ENCODE results near the gene SKI.

SKI gene

GRCh38 chr1:2320760-2321667 is 92.9 kb downstream of the SKI start:
- Histone ChIP-seq H4K20me1 (ENCODE audit: control insufficient read depth, insufficient read depth, low read depth, low read length) (no peaks in the 10 kb centered on the region), H3K79me2 (ENCODE audit: control insufficient read depth, low read length) (no peaks in the 10 kb centered on the region), H3K27me3 (ENCODE audit: control insufficient read depth, low read length) (no peaks in the 10 kb centered on the region), H3K9me2 (replicated peaks; ENCODE audit: control insufficient read depth, low read length) (no peaks in the 10 kb centered on the region), H3K4me1 (ENCODE audit: control insufficient read depth, low read length) (no peaks in the 10 kb centered on the region), H3K4me2 (ENCODE audit: low read length) (no peak overlapping the region), H3F3A (ENCODE audit: control insufficient read depth, insufficient read depth) (no peaks in the 10 kb centered on the region), H3K27ac (ENCODE audit: low read depth, low read length) (no peak overlapping the region), H3K4me3 (ENCODE audit: low read length) (no peak overlapping the region), H3K9me3 (ENCODE audit: control insufficient read depth, insufficient read depth, low read length) (no peaks in the 10 kb centered on the region), H3K36me3 (ENCODE audit: control insufficient read depth, low read length) (no peaks in the 10 kb centered on the region)
- TF ChIP-seq EZH2phosphoT487 (IDR thresholded peaks at IDR 0.05; ENCODE audit: borderline replicate concordance, low read length) (no peak), CTCF (IDR thresholded peaks at IDR 0.05; ENCODE audit: low read depth, low read length, poor library complexity, severe bottlenecking) (no peak)

GRCh38 chr1:2322065-2322571 is 94.0 kb downstream of the SKI start:
- Histone ChIP-seq H3K4me3 (ENCODE audit: low read length) (no peak overlapping the region), H3K4me2 (ENCODE audit: low read length) (no peak overlapping the region), H3K27ac (ENCODE audit: low read depth, low read length) (no peak overlapping the region), H4K20me1 (ENCODE audit: control insufficient read depth, insufficient read depth, low read depth, low read length) (no peaks in the 10 kb centered on the region), H3K79me2 (ENCODE audit: control insufficient read depth, low read length) (no peaks in the 10 kb centered on the region), H3K9me2 (replicated peaks; ENCODE audit: control insufficient read depth, low read length) (no peaks in the 10 kb centered on the region), H3F3A (ENCODE audit: control insufficient read depth, insufficient read depth) (no peaks in the 10 kb centered on the region), H3K4me1 (ENCODE audit: control insufficient read depth, low read length) (no peaks in the 10 kb centered on the region), H3K27me3 (ENCODE audit: control insufficient read depth, low read length) (no peaks in the 10 kb centered on the region), H3K36me3 (ENCODE audit: control insufficient read depth, low read length) (no peaks in the 10 kb centered on the region), H3K9me3 (ENCODE audit: control insufficient read depth, insufficient read depth, low read length) (no peaks in the 10 kb centered on the region)
- TF ChIP-seq EZH2phosphoT487 (IDR thresholded peaks at IDR 0.05; ENCODE audit: borderline replicate concordance, low read length) (no peak), CTCF (IDR thresholded peaks at IDR 0.05; ENCODE audit: low read depth, low read length, poor library complexity, severe bottlenecking) (no peak)

- H4K20me1 ChIP-seq (ENCODE audit: control insufficient read depth, insufficient read depth, low read depth, low read length) = no peaks in the 10 kb centered on the region
These were observed 94.6 kb downstream of the SKI start for GRCh38 chr1:2322581-2323211.

More at GRCh38 chr1:2322581-2323211, 94.6 kb downstream of the SKI start:
- Histone ChIP-seq H3K36me3 (ENCODE audit: control insufficient read depth, low read length) (no peaks in the 10 kb centered on the region), H3K9me3 (ENCODE audit: control insufficient read depth, insufficient read depth, low read length) (no peaks in the 10 kb centered on the region), H3F3A (ENCODE audit: control insufficient read depth, insufficient read depth) (no peaks in the 10 kb centered on the region), H3K27ac (ENCODE audit: low read depth, low read length) (no peak overlapping the region), H3K4me1 (ENCODE audit: control insufficient read depth, low read length) (no peaks in the 10 kb centered on the region), H3K9me2 (replicated peaks; ENCODE audit: control insufficient read depth, low read length) (no peaks in the 10 kb centered on the region), H3K4me3 (ENCODE audit: low read length) (no peak overlapping the region), H3K79me2 (ENCODE audit: control insufficient read depth, low read length) (no peaks in the 10 kb centered on the region), H3K27me3 (ENCODE audit: control insufficient read depth, low read length) (no peaks in the 10 kb centered on the region), H3K4me2 (ENCODE audit: low read length) (no peak overlapping the region)
- TF ChIP-seq EZH2phosphoT487 (IDR thresholded peaks at IDR 0.05; ENCODE audit: borderline replicate concordance, low read length) = no peak
- TF ChIP-seq CTCF (IDR thresholded peaks at IDR 0.05; ENCODE audit: low read depth, low read length, poor library complexity, severe bottlenecking) = no peak
